ENCODE data around the gene SLC7A10. TPM values are rescaled to one million over a fixed set of nuclear protein-coding genes. Genes with fewer than 3 reads are reported as not detected.

Gene SLC7A10
- total RNA-seq, 4 donors from 2014 or later, result not detected

- no peak for DNase-seq (ENCODE audit: extremely low spot score)
- intact Hi-C loops (cut with DNase I), result no loop called here
- H3K4me3 ChIP-seq, result no peak overlapping the region
- peaks cover 0 to 10% (median 8%) of the 10 kb centered on the region in 4 donors for H3K4me1 ChIP-seq
- H3K27ac ChIP-seq (replicated peaks in 1 of 4), result no peak overlapping the region
- no peaks in the 10 kb centered on the region for H3K9me3 ChIP-seq
- H3K27me3 ChIP-seq, result no peaks in the 10 kb centered on the region
- TF ChIP-seq POLR2AphosphoS5 (IDR thresholded peaks at IDR 0.05), result no peak
- no peak for TF ChIP-seq POLR2A (IDR thresholded peaks at IDR 0.05; ENCODE audit: low read depth)
- no peak for TF ChIP-seq CTCF (IDR thresholded peaks at IDR 0.05)
- TF ChIP-seq EP300 (IDR thresholded peaks at IDR 0.05), result no peak
- no peaks in the 10 kb centered on the region for H3K36me3 ChIP-seq
- 68% methylated on average over 7 of the region's 8 CpGs for WGBS
Observed at GRCh38 chr19:33187183-33187540, 38.5 kb downstream of the SLC7A10 start.

GRCh38 chr19:33186431-33187182, 39.0 kb downstream of the SLC7A10 start:
- peaks cover 0 to 10% (median 8%) of the 10 kb centered on the region in 4 donors for H3K4me1 ChIP-seq
- DNase-seq (ENCODE audit: extremely low spot score), result no peak
- no peaks in the 10 kb centered on the region for H3K27me3 ChIP-seq
- H3K36me3 ChIP-seq, result no peaks in the 10 kb centered on the region
- H3K9me3 ChIP-seq, result no peaks in the 10 kb centered on the region
- H3K27ac ChIP-seq (replicated peaks in 1 of 4), result no peak overlapping the region
- TF ChIP-seq EP300 (IDR thresholded peaks at IDR 0.05), result no peak
- H3K4me3 ChIP-seq, result no peak overlapping the region
- intact Hi-C loops (cut with DNase I), result no loop called here
- 56% methylated on average over 11 of the region's 11 CpGs for WGBS

- Histone ChIP-seq H3K27ac (replicated peaks in 1 of 4) (peak overlapping the region; percentile 88 to 96 (median 92)), H3K4me3 (peak overlapping the region; percentile 70 to 96 (median 82)), H3K27me3 (no peaks in the 10 kb centered on the region), H3K4me1 (peaks cover 24 to 46% (median 32%) of the 10 kb centered on the region in 4 donors), H3K36me3 (no peaks in the 10 kb centered on the region), H3K9me3 (no peaks in the 10 kb centered on the region)
- no CpG with 5 or more reads among the region's 38 CpGs for WGBS
- DNase-seq (ENCODE audit: extremely low spot score), result no peak
- TF ChIP-seq POLR2AphosphoS5 (IDR thresholded peaks at IDR 0.05) (no peak), CTCF (IDR thresholded peaks at IDR 0.05) (peak in 2 of 3 experiments; percentile 46 to 55)
- intact Hi-C loops (cut with DNase I), result loop anchor here (5.0 kb wide), 2 partner anchors 125 to 195 kb away; partner anchors contain the start of genes CEBPA and CEBPG
Observed at GRCh38 chr19:33177417-33177979, 48.2 kb downstream of the SLC7A10 start.

- intact Hi-C loops (cut with DNase I), result loop anchor here (5.0 kb wide), 2 partner anchors 125 to 195 kb away; partner anchors contain the start of genes CEBPA and CEBPG
- Histone ChIP-seq H3K4me1 (peaks cover 24 to 46% (median 32%) of the 10 kb centered on the region in 4 donors), H3K9me3 (no peaks in the 10 kb centered on the region), H3K4me3 (peak overlapping the region; percentile 70 to 96 (median 82)), H3K27me3 (no peaks in the 10 kb centered on the region), H3K27ac (replicated peaks in 1 of 4) (peak overlapping the region; percentile 88 to 96 (median 92)), H3K36me3 (no peaks in the 10 kb centered on the region)
- TF ChIP-seq EP300 (IDR thresholded peaks at IDR 0.05), result no peak
- TF ChIP-seq POLR2AphosphoS5 (IDR thresholded peaks at IDR 0.05), result peak; percentile 94 to 97
- peak in 2 of 3 experiments; percentile 4 to 44 for TF ChIP-seq CTCF (IDR thresholded peaks at IDR 0.05)
- peak; percentile 29 for TF ChIP-seq POLR2A (IDR thresholded peaks at IDR 0.05; ENCODE audit: low read depth)
- WGBS, result 0% methylated on average over 16 of the region's 65 CpGs
- peak; percentile 100 for DNase-seq (ENCODE audit: extremely low spot score)
Observed at GRCh38 chr19:33176670-33177416, 48.8 kb downstream of the SLC7A10 start.

Data from esophagus muscularis mucosa (tissue), 4 donors.